GM21619 (cell line): ENCODE results near the gene SP6.
A peak's percentile ranks its signal among the peaks of the same experiment; 100 is the strongest.

ENCODE experiments used
- ATAC-seq: cut with Tn5 transposase; IDR thresholded peaks from one replicate; pipeline ENCODE4 v1.9.1; 2021; ENCODE audit not compliant: unreplicated experiment

Gene SP6

DNA sequence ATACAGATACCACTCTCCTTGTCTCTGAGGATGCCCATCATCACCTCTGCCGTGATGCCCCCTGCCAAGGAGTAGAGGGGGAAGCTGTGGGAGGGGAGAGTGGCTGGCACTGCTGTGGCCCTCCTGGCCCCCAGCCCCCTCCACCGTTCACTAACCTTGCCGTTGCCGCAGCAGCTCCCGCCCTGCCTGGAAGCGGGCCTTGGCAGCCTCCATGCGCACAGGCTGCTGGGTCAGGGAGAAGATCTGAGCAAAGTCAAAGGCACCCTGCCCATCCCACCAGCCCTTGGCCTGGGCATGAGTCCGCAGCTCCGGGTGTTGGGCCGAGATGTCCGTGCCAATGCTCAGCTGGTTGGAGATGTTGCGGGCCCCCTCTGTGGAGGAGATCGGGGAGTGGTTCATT is 12.3 kb downstream of the SP6 start:
- no peak for ATAC-seq

GRCh38 chr17:47837401-47838039 is 13.4 kb downstream of the SP6 start:
- no peak for ATAC-seq

DNA sequence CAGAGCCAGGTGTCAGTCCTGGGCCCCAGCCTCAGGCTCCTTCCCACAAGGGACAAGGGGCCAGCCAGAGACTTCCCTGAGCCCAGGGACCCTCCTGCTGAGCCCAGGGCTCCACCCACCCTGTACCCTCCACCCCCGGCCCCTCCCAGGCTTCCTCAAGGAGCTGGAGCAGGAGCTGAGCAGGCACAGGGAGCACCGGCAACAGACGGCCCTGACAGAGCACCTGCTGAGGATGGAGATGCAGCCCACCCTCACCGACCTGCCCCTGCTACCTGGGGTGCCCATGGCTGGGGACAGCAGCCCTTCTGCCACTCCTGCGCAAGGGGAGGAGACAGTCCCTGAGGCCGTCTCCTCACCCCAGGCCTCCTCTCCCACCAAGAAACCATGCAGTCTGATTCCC is 14.4 kb downstream of the SP6 start:
- ATAC-seq, result no peak

DNA sequence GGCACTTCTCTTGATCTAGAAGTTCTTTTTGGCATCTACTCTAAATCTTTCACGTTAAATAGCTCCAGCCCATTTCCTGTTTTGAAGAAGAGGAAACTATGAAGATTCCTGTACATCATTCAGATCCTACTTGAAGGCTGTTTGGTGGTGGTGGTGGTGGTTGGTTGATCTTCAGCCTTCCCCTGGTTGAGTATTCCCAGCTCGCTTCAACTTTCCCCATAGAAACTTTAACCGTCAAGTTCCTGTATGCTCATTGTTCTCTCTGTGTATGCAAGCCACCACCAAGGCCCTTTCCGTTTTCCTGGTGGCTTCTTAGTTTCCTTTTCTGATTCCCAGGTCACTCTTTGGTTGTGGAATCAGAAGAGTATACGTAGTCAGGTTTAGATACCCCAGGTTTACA is 16.2 kb downstream of the SP6 start:
- no peak for ATAC-seq

- ATAC-seq, result no peak
Measured at GRCh38 chr17:47831934-47832327, 19.0 kb downstream of the SP6 start.

DNA sequence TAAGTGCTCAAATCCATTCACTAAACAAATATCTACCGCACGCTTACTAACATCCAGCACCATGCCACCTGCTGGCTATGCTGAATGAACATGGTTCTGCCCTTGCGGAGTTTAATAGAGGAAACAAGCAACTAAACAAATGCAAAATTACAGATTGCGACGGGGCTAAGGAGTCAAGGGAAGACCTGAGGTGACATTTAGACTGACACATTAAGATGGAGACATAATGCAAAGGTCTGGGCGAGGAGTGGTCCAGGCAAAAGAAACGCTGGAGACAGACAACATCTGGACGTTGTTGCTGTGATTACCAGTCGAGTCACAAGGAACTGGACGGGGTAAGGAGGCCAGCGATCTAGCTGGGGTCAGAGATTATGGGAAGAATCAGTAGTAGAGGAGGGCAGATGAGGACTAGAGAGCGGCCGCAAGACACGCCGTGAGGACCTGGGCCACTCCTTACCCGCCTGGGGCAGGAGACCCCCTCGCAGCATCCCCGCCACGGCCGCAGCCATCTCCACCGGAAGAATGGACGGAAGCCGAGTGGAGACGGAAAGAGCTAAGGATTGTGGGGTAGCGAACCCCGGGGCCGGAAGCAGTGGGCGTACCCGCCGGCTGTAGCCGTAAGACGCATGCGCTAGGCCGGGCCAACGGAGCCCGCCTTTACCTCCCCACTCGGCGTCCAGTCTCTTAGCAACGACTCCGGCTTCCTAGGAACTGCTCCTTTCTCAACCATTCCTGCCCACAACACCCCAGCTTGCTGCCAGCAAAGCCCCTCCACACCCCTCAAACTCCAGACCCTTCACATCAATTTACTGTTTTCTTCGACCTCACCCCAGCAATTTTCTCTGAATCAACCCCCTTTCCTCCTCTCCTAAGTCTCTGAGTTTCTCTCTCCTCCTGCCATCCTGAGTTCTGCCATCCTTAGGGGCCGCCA is 19.7 kb downstream of the SP6 start, which contains the start of the genes LRRC46 and MRPL10:
Gene LRRC46, plus strand, starts transcription at position 668 of the 931 bp plus-strand sequence. CDS start 320 bp downstream, outside the sequence.
Gene MRPL10, minus strand, starts transcription at position 539 of the 931 bp plus-strand sequence. Its CDS starts 30 bp downstream, at position 509.
- ATAC-seq, result peak; percentile 73

- no peak for ATAC-seq
Measured at GRCh38 chr17:47830396-47831002, 20.5 kb downstream of the SP6 start.

GRCh38 chr17:47829870-47830269 is 21.1 kb downstream of the SP6 start:
- ATAC-seq, result no peak

- no peak for ATAC-seq
Measured at GRCh38 chr17:47823519-47823918, 27.4 kb downstream of the SP6 start.

DNA sequence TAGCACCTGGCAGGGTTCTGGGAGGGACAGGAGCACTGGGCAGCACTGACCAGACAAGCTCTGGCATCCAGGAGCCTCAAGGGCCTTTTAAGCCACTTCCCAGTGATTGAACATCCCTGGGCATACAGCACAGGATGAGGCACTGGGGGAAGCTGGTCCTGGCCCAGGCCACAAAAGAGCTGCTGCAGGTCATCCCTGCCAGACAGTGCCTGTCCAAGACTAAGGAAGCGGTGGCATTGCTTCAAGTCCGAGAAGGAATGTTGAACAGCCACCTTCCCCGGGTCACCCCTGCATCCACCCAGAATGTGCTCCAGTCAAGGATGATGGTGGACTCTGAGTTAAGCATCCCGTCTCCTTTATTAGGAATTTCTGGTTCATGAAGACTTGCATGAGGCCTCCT is 28.2 kb downstream of the SP6 start:
- ATAC-seq, result no peak

GRCh38 chr17:47821424-47822391 is 29.3 kb downstream of the SP6 start, which contains the start of gene OSBPL7:
OSBPL7 (minus strand) TSS chr17:47821794; CDS start chr17:47820278, 1,516 bp downstream.
- ATAC-seq, result peak; percentile 86

DNA sequence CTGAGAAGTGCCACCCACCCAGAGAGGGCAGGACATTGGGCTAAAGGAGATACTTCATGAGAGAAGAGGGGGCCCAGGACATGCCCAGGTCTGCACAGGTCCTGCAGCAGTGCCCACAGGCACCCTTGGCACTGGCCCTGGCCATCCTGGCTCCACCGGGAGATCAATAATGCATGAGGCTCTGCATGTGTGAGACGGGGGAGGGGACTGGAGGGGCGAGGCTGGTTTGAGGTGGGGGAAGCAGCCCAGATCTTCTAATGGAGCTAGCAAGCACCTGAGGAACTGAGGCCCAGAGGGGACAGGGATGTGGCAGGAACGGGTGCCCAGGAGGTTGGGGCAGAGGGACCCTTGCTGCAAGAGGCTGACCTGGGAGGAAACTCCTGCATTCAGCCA is 29.9 kb downstream of the SP6 start:
- no peak for ATAC-seq

DNA sequence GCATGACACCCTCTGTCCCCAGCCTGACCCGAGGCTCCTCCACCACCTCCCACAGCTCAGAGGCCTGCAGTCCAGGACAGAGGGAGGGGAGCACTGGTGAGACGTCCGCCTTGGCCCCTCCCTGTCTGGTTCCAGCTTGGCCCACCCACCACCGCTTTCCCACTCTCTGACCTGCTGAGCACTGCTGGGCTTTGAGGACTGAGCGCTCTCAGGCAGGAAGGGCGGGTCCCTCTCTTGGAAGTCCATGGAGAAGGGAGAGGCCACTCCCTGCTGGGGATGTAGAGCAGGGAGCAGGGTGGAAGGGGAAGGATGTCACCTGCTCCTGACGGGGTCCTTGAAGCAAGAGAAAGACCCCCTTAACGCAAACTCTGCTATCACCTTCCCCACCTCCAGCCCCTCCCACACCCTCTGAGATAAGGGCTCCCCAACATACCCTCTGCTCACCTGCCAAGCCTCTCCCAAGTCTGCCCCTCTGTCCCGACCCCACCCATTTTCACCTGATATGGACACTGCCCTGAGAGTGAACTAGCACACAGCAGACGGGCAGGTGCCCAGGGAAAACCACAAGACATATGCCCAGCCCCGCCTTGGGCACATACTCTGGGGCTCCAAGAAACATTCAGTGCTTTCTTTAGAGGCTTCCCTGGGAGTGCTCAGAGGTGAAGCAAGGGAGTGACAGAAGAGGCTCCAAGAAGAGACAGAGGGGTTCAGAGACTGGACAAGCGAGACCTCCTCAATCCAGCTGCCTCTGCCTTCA is 30.8 kb downstream of the SP6 start:
- no peak for ATAC-seq

DNA sequence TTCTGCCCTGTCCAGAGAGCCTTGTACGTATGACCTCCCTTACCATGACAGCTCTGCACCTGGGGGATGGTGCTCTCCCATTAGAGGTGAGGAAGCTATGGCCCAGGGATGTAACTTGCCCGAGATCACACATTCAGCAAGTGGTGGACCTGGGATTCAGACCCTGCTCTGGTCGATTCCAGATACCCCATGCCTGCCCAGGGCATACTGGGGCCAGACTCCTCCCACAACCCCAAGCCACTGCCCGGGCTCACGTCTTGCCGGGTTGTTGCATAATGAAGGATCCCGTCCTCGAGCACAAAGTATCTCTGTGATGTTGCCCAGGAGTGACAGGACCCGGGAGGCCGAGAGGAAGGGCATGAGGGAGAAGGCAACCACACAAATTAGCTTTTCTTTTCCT is 31.5 kb downstream of the SP6 start:
- ATAC-seq, result no peak

- no peak for ATAC-seq
Measured at GRCh38 chr17:47818002-47818695, 32.8 kb downstream of the SP6 start.

DNA sequence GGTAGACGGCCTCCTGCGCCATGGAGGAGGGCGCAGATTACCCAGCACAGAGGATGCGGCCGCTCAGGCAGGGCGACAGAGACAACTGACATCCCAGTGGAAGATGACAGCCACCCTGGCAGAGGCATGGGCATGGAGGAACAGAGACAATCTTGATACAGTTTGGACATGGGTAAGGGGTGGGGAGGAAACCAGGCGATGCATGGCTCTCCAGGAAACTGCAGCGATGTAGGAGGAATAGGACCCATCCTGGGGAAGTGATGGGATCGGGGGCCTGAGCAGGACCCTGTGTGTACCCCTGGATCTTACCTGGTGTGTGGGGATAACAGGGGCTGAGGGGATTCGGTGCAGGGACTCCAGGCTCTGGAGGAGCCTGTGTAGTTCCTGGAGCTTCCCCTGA is 34.0 kb downstream of the SP6 start:
- no peak for ATAC-seq

DNA sequence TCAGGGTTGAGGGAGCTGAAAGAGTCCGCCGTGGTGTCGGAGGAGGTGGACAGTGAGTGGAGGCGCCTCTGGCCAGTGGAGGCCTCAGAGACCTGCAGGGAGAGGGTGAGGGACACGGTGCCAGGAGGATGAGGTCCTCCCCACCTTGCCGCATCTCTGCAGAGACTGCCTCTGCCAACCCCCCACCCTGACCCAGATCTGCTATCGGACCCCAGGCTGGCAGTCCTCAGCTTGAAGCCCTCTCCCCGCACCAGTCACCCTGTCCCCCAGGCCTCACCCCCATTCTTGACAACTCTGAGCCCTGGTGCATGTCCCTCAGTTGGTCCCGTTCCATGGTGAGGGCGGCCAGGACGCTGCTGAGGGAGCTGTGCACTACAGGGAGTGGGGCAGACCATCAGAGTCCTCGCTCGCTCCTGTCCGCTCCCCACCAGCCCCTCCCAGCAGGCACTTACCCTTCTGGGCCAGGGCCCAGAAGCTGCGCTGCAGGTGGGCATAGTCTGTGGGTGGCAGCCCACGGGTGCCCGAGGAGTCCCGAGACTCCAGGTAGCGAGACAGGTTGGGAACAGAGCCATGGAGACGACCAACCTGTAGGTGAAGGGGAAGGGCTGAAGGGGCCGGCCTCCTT is 34.7 kb downstream of the SP6 start:
- no peak for ATAC-seq

GRCh38 chr17:47815106-47815918 is 35.7 kb downstream of the SP6 start:
- ATAC-seq, result no peak
